GM12891 (cell line): ENCODE measurements around the gene SORL1.
"Not testable (repeated sequence)": the region's sequence is repeated elsewhere in the genome, so short reads cannot be mapped to it uniquely, and the experiment has no call there.

Source experiments
- POLR2A ChIP-seq: IDR thresholded peaks from 2 replicates; pipeline ENCODE4 v1.6.1; 2011; ENCODE audit warnings: low read depth, low read length, control low read depth
- POLR2AphosphoS5 ChIP-seq: IDR thresholded peaks from 2 replicates; pipeline ENCODE4 v1.6.1; 2011; ENCODE audit warnings: low read depth, low read length, control low read depth
- POU2F2 ChIP-seq: IDR thresholded peaks from 2 replicates; pipeline ENCODE4 v1.6.1; 2011; ENCODE audit warnings: low read depth, mild to moderate bottlenecking, control low read depth, low read length, moderate library complexity
- SPI1 ChIP-seq: IDR thresholded peaks from 2 replicates; pipeline ENCODE4 v1.6.1; 2011; ENCODE audit warnings: low read depth, low read length, control low read depth
- TAF1 ChIP-seq: IDR thresholded peaks from 2 replicates; pipeline ENCODE4 v1.6.1; 2011; ENCODE audit warnings: low read depth, low read length, control low read depth

- not testable (repeated sequence) for TF ChIP-seq POLR2AphosphoS5, POLR2A, TAF1, POU2F2
- TF ChIP-seq SPI1 = peak; percentile 97
These were observed 117.5 kb downstream of the SORL1 start for GRCh38 chr11:121569332-121570299.
